Stimulated activated CD4-positive, alpha-beta T cell treated with anti-CD3 and anti-CD28 coated beads, Interleukin-4, amount 100 ng/mL, for 4 hours (primary cell): ENCODE results near the gene RPL36AL.
A peak's percentile ranks its signal among the peaks of the same experiment; 100 is the strongest.
"Not testable (repeated sequence)": the region's sequence is repeated elsewhere in the genome, so short reads cannot be mapped to it uniquely, and the experiment has no call there.

Experiments used
- DNase-seq, 2 experiments: peaks; one replicate each; pipeline ENCODE4 v3.0.0-alpha.2; 2020

Gene RPL36AL

GRCh38 chr14:49620182-49621113 is at the start of gene RPL36AL, which contains the start of gene MGAT2:
Gene RPL36AL (minus strand): TSS chr14:49620626. CDS start chr14:49619104, 1,522 bp downstream.
Gene MGAT2 (plus strand): TSS chr14:49620799. CDS start chr14:49621269, 470 bp downstream.
- DNase-seq: peak; percentile 90 to 93

GRCh38 chr14:49659526-49660455 is 39.4 kb upstream of the RPL36AL start:
- no peak for DNase-seq

DNA sequence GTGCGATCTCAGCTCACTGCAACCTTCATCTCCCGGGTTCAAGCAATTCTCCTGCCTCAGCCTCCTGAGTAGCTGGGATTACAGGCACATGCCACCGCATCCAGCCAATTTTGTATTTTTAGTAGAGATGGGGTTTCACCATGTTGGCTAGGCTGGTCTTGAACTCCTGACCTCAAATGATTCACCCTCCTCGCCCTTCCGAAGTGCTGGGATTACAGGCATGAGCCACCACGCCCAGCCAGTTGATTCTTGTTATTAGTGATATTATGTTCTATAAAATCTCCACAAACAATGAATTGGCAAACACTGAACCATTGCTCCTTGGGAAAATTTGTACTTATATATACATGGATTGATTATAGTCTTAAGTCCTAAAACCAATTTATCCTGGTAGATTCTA is 37.1 kb upstream of the RPL36AL start:
- not testable (repeated sequence) for DNase-seq

GRCh38 chr14:49654511-49654910 is 34.1 kb upstream of the RPL36AL start:
- DNase-seq: no peak

DNA sequence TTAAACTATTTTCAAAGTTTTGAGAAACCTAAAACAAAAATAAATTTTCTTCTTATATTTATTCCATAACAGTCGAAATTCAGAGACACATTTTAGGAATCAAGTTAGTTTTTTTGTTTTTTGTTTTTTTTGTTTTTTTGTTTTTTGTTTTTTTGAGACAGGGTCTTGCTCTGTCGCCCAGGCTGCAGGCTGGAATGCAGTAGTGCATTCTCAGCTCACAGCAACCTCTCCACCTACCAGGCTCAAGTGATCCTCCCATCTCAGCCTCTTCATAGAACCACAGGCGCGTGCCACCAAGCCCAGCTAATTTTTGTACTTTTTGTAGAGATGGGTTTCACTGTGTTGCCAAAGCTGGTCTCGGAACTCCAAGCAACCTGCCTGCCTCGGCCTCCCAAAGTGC is 33.1 kb upstream of the RPL36AL start:
- DNase-seq: no peak

DNA sequence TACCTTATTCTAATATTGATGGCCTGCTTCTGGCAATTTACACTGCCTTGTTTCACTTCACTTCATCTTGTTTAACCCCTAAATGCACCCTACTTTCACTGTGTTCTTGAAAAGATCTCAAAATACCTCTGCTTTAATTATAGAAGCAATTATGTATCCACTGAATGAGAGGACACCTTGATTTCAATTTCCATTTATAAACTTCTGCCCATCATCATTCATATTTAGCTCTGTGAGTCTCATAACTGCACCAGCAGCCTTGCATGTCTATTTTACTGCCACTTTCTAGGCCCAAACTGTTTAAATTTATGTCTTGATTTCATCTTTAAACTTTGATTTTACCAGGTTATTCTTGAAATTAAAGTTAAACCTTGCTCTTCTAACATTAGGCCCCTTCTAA is 21.7 kb upstream of the RPL36AL start:
- no peak for DNase-seq

GRCh38 chr14:49641697-49642129 is 21.3 kb upstream of the RPL36AL start:
- DNase-seq: no peak

DNA sequence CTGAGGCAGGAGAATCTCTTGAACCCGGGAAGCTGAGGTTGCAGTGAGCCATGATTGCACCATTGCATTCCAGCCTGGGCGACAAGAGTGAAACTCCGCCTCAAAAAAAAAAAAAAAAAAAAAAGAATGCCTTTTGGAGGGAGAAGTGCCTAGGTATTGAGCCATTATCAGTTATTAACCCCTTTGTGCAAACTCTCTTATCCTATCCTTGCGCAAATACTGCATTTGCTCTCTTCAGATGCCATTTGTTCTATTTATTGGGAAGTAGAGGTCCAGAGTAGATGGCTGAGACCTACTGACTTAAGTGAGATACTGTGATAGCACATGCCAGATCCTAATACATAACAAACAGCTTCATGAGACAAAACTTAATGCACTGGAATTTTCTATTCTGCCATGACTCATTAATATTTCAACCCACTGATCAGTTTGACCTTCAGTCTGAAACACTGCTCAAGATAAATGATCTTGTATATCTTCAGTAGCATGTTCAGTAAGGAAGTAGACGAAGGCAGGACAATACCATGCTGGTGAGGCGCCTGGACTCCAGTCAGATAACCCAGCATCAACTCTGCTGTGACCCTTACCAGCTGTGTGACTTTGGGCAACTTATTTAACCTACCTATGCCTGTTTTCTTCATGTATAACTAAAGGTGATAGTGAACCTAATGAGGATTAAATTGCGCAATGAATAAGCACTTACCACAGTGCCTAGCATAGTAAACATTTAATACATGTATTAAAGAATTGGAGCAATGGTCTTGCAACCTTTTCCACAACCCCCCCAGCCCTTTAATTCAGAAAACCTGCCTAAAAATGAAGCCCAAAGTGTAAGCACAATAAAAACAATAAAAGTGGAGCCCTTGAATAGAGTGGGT is 20.4 kb upstream of the RPL36AL start:
- no peak for DNase-seq

DNA sequence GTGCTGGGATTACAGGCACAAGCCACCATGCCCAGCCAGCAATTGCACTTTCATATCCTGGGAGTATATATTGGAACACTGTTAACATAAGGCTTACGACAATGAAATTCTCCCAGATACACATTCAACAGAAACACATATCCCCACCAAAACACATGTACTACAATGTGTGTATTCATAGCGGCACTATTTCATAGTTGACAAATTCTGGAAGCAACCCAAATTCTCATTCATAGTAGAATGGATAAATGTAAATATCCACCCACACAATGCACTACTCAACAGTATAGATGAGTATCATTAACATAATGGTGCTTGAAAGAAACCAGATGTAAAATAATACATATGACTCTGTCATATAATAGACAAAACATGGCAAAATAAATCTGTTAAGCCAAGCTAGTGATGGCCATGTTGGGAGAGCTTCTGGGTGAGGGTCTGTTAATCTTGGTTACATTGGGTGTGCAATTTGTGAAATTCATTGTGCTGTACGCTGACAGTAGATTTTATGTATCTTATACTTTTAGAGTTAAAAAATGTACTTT is 17.2 kb upstream of the RPL36AL start:
- DNase-seq: no peak

- DNase-seq: no peak
These were observed 16.4 kb upstream of the RPL36AL start for GRCh38 chr14:49636866-49637265.

DNA sequence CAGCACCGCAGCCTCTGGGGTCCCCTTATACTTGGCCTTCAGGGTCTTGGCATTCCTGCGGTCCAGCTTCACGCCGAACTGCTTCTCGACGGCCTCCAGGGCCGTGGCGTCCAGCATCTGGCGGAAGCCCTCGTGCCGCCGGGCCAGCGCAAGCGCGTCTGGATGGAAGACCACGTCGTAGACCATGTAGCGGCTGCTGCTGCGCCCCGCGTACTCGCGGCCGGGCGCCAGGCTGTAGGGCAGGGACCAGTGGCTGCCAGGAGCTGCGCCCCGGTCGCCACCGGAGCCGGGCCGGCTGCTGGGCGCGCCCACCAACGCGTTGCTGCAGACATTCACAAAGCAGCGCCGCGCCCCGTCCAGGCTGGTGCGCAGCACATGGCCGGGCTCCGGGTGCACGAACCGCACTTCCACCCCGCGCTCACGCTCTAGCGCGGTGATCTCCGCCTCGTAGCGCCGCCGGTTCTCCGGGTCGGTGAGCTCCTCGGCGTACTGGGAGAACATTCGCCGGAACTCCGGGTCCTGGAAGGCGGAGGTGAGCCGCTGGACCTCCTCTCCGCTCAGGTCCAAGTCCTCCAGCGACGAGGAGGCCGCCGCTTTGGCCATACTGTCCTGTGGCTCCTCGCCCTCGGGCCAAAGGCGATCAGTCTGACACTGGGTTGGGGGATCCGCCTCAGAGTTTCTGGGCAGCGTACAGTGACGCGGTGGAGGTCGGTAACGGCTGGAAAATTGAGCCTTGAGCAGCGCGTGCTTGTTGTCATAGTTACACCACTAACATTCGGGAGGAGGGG is 14.3 kb upstream of the RPL36AL start, which contains the start of gene DNAAF2:
DNAAF2 (minus strand) TSS at position 698 of the 788 bp plus-strand sequence; CDS start at position 603, 95 bp downstream.
- DNase-seq: peak; percentile 57 to 60

DNA sequence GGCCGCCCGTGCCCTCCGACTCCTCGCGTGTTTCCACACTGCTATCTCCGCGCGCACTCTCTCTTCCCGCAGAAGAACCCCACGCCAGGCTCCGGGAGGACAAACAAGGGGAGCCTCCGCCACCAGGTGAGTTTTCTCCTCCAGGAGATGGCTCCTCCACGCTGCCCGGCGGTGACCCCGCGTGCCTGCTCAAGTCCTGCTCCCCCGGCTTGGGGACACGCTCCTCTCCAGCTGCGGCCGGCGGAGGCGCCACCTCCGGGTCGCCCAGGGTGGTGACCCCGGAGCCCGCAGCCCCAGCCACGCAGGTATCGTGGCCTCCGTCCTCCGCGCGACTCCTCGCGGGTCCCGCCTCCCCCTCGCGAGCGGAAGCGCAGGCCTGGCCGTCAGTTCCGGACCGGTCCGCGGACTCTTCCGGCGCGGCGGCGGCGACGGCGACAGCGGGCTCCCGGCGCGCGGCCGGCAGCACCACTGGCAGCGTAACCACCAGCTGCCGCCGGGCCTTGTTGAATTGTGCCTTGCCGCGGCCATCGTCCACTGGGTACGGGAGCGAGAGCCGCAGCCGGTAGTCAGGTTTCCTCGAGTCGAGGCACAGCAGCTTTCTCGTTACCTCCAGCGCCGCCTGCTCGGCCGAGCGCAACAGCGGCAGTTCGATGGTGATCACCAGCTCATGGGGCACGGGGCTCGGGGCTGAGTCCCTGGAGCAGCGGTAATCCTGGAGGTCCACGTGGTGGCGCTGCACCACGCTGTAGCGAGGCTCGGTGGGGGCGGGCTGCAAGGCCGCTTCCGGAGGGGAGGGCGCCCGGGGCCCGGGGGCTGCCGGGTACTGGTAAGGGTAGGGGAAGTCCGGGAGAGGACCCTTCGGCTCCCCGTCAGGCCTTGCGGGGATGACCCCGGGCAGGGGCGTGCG is 13.5 kb upstream of the RPL36AL start:
- peak; percentile 95 for DNase-seq

GRCh38 chr14:49623941-49624839 is 3.8 kb upstream of the RPL36AL start:
- no peak for DNase-seq

- DNase-seq: no peak
These were observed 3.0 kb upstream of the RPL36AL start for GRCh38 chr14:49623387-49623786.

- DNase-seq: no peak
These were observed 1.7 kb upstream of the RPL36AL start for GRCh38 chr14:49622022-49622607.

GRCh38 chr14:49621114-49621881 is 872 bp upstream of the RPL36AL start:
- peak; percentile 43 to 57 for DNase-seq

DNA sequence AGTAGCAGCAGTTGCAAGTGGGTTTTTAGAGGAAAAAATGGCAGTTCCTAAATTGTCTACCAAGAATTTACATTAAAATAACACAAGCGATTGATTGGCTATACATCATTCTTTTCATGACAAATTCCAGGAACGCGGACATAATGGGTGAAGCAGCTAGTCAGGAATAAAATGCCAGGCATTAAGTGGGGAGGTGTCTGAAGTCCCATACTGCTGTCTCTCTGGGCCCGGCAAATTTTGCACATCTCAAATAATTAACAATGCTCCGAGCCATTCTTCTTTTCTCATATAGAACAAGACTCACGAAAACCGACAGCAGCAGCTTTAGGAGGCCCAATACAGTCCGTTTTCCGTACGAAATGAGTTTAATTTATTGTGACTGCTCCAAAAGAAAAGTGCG is 696 bp downstream of the RPL36AL start:
- DNase-seq: no peak

DNA sequence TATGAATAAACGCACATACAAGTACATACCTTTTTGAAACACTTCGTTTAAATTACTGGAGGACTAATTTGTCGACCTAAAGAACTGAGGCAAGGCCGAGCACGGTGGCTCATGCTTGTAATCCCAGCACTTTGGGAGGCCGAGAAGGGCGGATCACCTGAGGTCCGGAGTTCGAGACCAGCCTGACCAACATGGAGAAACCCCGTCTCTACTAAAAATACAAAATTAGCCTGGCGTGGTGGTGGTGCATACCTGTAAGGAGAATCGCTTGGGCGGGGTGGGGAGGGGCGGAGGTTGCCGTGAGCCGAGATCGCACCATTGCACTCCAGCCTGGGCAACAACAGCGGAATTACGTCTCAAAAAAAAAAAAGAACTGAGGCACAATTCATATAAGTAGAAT is 1.2 kb downstream of the RPL36AL start:
- DNase-seq: not testable (repeated sequence)
